Fibroblast of skin of left quadriceps (primary cell): Measurements from ENCODE around the gene BLOC1S1.
A peak's percentile ranks its signal among the peaks of the same experiment; 100 is the strongest.

ENCODE experiments used
- DNase-seq, 2 experiments: peaks; one replicate each; pipeline ENCODE4 v3.0.0-alpha.2; 2013; ENCODE audit warnings: low read depth in 2 of 2

BLOC1S1 gene

DNA sequence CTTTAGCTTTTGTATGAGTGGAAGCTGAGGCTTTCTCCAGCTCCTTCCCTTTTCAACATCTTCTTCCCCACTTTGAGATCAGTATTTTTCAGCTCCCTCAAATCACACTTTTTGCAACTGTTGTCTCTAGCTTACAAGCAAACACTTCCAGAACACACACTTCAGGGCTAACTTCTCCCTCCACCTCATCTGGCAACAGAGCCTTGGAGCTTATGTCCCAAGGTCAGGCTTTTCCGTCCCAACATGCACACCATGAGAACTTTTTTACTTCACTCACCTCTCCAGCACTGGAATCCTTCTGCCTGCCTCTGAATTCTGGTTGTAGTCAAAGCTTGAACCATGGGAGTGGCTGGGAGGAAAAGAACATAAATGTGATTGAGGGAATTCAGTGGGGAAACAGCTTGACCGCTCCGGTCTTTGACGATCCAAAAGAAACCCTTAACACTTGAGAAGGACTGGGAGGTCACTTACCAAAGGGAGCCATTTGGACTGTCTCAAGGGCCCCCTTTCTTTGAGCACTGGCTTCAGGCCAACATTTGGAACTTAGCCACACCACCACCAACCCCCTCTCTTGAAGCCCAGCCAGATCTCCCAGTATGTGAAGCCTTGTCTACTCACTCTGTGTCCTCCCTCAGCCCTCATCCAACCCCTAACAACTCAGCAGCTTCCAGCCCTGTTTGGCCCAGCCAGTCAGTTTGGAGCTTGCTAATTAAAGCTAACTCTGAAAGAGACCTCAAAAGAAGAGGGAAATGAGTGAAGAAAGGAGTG is 3.9 kb upstream of the BLOC1S1 start:
- DNase-seq, result no peak

DNA sequence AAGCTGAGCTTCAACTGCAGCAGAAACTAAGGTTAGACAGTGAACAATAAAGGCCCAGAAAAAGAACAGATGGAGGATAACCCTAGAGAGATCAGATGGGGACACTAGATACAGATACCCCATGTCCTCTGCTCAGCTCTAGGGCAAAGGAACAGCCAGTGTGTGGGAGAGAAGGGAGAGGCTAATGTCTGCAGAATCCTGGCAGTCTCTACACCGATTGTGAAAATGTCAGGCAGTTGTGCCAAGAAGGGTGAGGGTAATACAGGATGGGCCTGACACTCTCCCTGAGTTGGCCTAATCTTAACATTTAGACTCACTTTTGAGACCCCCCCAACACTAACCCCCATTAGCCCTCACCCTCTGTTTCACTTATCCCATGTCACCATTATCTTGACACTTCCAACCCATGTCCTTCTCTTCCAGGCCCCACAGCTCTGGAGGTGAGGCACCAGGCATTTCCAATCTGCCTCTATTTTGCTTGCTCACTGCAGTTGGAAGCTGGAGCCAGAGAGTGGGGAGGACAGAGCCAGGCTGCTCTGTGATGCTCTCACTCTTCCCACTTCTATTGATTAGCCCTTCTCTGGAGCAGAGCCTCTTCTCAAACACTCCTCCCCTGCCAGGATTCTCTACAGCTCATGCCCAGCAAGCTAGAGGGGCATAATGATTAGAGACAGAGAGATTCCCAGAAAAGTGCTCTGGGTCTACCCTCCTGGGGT is 3.0 kb upstream of the BLOC1S1 start:
- DNase-seq, result no peak

DNA sequence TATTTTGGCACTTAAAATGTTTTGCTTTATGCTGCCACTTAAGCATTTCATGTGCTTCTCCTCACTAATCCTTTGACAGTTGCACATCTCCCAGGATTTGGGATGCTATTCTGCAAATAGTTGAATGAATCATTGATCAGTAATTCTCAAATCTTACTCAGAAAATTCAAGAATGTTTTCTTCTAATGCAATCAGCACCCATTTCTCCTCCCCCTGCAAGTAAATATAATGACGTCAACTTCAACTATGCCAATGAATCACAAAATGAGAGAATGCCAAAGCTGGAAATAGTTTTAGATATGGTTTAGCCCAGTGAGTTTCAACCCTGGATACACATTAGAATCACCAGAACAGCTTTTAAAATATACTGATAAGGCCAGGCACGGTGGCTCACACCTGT is 2.1 kb upstream of the BLOC1S1 start:
- peak; percentile 72 to 77 for DNase-seq

DNA sequence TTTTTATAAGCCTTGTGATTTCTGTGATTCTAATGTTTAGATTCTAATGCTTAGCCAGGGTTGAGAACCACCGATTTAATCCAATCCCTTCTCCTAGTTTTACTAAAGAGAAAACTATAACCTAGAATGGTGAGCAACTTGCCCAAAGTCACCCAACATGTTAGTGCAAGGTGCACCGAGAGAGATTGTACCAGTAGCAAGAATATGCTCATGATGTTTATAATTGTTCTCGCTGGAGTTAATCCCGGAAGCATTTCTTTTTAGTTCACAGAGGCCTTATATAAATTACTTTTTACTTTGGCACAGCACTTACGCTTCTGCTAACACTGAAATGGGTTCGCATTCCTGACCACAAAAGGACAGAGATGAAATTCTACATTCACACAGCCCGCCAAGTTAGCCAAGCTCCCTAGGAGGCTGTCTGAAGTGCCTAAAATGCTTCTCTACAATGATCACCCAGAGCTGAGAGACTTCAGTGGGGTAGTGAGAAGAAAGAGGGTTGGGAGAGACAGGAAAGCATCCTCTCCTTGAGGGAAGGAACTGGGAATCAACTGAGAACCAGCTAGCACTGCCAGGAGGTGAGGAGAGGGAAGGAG is 579 bp upstream of the BLOC1S1 start:
- no peak for DNase-seq

DNA sequence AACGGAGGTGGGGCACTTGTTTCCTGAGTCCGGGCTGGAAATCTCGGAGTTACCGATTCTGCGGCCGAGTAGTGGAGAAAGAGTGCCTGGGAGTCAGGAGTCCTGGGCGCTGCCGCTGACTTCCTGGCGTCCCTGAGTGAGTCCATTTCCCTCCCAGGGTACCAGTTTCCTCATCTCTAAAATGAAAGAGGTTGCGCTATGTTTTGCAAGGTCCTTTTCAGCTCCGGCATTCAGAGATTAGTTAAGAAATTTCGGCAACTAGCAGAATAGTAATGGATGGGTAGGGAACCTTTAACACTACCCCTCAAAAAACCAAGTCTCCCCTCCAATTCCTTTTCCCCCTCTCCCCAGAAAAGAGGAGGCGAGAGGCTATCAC is 724 bp downstream of the BLOC1S1 start:
- DNase-seq, result no peak

DNA sequence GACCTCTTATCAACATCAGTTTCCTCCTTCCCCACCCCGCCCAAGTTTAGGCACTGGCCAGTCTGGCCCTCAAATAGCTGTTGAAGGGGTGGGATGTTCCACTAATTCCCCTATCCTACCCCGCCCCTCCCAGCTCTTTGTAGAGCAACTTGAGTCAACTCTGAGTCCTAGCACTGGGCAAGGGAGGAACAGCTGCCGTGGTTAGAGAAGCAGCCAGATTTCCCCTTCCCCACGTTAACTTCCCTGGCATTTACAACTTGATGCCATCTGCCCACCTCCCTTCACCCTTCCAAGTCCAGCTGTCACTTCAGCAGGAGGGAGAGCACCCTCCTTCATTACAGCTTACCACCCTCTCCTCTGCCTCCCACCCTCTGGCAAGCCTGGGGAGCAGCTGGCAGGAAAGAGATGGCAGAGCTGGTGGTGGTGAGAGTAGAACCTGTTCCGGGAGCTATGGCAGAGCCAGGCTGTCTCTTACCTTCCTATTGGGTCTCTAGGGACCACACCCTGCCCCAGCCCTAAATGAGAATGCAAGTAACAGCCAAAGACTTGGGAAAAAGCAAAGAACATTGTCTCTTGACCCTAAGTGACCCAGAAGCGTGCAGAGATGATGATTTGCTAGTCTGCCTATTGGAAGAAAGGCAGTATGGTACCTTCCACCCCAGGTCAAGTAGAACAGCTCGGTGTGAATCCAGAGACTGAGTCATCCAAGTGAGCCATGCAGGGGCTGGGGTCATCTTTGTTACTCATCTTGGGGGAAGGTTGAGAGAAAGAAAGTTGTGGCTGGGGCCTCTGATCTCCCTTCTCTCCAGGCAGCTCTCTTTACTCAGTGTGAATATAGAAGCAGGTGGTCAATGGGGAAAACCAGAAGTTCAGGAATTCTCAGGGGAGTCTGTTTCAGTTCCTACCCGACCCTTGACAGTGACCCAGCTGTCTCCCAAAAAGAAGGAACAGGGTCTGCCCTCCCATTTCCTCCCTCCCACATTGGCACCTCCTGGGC is 1.5 kb downstream of the BLOC1S1 start:
- no peak for DNase-seq

DNA sequence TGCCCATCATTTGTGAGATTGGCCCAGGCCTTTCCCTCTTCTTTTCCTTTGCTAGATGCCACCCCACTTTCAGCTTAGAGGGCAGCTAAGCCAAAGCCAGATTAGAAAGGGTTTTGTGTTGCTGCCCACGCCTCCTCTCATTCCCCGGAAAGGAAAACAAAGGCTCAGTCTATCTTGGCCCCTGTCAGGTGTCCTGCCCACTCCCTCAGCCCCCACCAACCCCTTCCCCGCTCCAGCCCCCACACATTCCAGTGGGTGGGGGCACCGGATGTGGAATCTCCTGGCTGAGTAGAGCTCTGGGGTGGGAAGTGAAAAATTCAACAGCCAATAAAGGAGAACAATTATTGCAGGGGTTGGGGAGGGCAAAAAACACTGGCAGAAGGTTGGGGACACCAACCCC is 2.2 kb downstream of the BLOC1S1 start:
- DNase-seq, result no peak

DNA sequence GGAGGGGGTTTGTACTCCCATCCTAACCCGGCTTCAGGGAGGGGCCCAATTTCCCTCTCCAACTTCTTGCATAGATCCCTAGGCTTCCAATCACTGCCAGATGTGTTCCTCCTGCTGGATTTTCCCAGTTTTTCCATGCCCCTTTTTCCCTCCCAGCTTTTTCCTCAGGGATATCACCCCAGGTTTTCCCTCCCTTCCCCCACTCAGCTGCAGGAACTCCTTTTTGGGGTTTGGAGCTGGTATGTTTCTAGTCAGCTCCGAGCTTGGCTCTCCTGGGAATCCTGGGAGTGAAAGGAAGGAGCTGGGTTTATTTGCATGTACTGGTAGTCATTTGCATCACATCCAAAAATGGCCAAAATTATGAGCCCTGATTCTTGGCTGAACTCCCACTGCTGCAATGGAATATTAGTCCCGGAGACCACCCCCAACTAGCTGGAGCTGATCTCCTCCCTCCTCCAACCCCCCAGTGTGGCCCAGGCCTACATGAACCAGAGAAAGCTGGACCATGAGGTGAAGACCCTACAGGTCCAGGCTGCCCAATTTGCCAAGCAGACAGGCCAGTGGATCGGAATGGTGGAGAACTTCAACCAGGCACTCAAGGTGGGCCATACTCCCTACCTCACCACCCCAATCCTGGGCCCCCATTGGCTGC is 2.9 kb downstream of the BLOC1S1 start:
- DNase-seq, result peak in 1 of 2 experiments; percentile 49

DNA sequence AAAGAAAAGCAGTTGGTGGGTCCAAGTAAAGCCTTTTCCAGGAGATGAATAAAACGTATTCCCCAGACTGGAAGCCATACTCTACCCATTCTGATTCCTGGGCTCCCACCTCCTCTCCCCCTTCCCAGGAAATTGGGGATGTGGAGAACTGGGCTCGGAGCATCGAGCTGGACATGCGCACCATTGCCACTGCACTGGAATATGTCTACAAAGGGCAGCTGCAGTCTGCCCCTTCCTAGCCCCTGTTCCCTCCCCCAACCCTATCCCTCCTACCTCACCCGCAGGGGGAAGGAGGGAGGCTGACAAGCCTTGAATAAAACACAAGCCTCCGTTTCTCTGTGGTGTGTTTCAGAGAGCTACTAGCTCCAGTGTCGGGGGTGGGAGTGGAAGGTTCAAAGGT is 3.5 kb downstream of the BLOC1S1 start:
- no peak for DNase-seq

DNA sequence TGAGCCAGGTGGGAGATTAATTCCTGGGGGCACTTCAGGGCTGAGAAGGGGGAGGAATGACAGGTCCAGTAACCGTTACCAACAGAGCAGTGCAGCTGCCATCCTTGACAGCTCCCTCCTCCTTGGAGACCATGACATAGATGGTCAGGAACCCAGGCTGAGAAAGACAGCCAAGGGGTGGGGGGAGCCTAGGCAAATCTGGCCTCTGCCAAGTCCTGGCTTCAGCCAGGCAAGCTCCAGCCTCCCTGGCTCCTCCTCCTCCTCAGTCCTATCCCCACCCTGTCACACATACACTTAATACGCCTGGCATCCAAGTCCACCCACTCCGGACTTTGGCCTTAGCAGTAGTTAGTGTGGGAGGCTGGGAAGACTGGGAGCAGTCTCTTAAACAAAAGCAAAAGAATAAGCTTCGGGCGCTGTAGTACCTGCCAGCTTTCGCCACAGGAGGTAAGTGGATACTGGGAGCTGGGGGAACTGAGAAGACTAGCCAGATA is 4.3 kb downstream of the BLOC1S1 start, which contains the start of gene RDH5:
RDH5 (plus strand) TSS at position 323 of the 494 bp plus-strand sequence. CDS start 792 bp downstream, outside the sequence.
- DNase-seq, result no peak

DNA sequence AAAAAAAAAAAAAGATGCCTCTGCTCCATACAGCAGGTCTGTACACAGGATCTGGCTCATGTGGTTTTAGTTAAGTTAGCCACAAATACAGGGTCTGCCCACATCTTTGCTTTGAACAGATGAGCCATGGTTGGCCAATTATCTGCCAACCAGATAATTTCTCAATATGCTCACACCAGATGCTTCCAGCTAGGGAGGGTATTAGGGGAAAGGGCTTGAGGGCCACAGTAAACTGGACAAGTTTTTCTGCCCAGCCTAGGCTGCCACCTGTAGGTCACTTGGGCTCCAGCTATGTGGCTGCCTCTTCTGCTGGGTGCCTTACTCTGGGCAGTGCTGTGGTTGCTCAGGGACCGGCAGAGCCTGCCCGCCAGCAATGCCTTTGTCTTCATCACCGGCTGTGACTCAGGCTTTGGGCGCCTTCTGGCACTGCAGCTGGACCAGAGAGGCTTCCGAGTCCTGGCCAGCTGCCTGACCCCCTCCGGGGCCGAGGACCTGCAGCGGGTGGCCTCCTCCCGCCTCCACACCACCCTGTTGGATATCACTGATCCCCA is 5.1 kb downstream of the BLOC1S1 start:
- peak; percentile 78 to 83 for DNase-seq

DNA sequence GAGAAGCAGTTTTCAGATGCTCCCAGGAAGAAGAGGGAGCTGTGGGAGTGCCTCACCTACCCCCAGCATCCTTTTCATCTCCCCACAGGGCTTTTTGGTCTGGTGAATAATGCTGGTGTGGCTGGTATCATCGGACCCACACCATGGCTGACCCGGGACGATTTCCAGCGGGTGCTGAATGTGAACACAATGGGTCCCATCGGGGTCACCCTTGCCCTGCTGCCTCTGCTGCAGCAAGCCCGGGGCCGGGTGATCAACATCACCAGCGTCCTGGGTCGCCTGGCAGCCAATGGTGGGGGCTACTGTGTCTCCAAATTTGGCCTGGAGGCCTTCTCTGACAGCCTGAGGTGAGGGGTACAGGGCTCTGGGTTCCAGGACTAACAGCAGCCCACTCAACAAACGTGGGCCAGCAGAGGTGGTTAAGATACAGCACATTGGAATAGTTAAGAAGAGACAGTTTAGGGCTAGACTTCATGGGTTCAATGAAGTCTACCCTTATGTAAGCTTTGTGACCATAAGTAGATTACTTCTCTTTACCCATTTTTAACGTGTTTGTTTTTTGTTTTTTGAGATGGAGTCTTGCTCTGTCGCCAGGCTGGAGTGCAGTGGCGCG is 5.9 kb downstream of the BLOC1S1 start:
- no peak for DNase-seq

DNA sequence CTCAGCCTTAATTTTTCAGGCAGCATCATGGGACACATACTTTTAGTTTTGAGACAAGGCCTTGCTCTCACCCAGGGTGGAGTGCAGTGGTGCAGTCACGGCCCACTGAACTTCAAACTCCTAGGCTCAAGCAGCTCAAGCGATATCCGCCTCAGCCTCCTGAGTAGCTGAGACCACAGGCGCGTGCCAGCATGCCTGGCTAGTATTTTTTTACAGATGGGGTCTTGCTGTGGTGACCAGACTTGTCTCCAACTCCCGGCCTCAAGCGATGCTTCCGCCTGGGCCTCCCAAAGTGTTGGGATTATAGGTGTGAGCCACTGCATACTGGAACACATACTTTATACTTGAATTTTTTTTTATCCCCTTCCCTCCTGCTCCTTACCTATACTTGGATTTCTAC is 7.1 kb downstream of the BLOC1S1 start:
- no peak for DNase-seq

DNA sequence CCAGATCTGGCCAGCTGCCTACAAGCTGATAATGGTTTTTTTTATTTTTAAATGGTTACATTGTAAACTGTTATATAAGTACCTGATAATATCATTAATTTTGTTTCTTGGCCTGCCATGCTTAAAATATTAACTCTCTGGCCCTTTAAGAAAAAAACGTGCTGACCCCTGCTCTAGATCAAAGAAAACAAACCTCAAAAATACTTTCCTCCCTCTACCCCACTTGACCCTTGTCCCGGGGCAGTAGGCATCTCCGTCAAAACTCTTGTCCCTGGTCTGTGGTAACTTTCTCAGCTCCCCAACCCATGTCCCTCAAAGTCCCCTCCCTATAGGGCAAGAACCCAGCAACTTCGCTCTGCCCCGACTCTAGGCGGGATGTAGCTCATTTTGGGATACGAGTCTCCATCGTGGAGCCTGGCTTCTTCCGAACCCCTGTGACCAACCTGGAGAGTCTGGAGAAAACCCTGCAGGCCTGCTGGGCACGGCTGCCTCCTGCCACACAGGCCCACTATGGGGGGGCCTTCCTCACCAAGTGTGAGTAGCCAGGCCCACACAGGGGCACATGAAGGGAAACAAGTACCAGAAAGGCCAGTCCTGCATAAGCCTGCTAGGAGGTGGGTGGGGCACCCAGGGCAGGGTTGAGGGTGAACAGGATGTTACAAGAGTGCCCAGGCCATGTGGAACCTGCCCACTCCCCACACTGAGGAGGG is 7.8 kb downstream of the BLOC1S1 start:
- DNase-seq, result no peak

DNA sequence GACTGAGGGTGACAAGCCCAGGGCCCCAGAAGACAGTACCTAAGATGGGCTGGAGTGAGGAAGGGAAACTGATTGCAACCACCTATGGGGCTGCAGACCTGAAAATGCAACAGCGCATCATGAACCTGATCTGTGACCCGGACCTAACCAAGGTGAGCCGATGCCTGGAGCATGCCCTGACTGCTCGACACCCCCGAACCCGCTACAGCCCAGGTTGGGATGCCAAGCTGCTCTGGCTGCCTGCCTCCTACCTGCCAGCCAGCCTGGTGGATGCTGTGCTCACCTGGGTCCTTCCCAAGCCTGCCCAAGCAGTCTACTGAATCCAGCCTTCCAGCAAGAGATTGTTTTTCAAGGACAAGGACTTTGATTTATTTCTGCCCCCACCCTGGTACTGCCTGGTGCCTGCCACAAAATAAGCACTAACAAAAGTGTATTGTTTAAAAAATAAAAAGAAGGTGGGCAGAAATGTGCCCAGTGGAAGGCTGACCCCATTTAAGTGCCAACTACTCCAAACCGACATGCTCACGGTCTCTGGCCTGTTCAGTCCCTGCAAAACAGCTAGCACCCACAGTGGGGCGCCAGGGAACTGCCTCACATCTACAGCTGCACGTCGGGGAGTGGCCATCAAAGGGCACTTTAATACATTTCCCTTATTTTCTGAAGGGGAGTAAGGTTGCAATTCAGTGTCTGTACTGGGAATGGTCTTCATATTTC is 8.5 kb downstream of the BLOC1S1 start:
- DNase-seq, result no peak

DNA sequence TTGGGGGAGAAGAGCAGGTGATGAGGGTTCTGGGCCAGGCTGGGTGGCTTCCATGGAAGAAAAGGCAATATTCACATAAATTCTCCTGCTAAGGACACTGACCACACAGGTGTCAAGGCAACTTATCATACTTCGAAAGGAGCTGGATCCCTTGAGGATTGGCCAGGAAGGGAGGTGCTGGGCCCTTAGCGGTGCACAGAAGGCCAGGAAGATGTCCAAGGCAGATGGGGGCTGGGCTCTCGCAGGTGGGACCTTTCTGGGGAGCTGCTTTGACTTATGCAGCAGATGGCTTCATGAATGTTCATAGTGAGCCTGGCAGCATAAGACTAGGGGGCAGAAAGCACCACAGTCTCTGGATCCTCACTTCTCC is 9.1 kb downstream of the BLOC1S1 start:
- no peak for DNase-seq

DNA sequence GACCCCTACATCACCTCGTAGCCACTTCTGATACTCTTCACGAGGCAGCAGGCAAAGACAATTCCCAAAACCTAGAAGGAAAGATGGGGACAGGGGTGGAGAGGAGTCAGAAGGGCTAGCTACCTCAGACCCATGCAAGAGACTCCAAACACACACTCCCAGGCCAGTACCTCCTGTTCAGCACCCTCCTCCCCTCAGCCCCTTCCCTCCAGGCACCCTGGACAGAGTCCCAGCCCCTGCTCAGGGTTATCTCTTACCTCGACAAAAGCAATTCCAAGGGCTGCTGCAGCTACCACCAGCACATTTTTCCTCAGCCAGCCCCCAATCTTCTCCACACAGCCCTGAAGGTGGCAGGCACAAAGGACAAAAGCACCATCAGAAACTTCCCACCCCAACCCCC is 9.7 kb downstream of the BLOC1S1 start:
- no peak for DNase-seq

DNA sequence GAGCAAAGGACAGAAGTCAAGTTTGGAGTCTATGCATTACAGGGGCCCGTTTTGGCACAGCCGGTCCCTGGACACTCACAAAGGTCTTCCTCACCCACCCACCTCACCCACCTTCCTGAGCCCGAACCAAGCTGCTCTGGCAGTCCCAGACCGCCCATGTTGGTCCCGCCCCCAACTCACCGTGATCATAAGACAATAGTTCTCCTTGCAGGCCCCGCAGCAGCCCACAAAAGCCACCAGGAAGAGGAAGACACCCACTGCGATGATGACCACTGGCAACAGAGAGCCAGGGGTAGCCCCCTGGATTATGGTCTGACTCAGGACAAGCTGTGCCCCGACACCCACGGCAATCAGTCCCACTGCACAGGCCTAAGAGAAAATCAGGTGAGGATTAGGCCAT is 11.1 kb downstream of the BLOC1S1 start:
- no peak for DNase-seq

DNA sequence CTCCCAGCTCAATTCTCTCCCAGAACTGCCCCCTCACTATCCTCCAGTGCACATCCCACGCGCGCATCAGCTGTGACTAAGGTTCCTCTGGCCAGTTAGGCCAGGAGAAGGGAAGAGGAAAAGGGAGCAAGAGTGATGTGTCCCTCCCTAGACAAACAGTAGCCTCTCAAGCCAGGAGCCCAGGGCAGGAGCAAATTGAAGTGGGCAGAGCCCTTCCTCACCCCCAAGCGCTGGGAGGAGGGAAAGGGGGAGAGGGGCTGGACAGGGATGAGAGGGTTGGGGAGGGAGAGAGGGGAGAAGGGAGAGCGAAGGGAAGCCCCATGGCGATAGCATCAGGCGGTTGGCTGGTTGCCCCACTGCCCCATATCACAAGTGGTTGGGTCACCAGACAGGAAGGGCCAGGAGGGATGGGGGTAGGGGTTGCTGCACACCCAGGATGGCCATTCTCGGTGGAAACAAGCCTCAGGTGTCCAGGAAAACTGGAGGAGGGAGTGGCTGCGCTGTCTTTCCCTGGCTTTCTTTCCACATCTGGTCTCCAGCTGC is 11.9 kb downstream of the BLOC1S1 start:
- no peak for DNase-seq
